Chondrocyte (in vitro differentiated cells): ENCODE data around the gene STUM. TPM values are rescaled to one million over a fixed set of nuclear protein-coding genes. Genes with fewer than 3 reads are reported as not detected.

Experiments
- DNase-seq: peaks from one replicate; pipeline ENCODE4 v3.0.0; 2021; ENCODE audit warnings: mixed read lengths, low spot score
- H3K27ac Mint-ChIP-seq: one replicate; pipeline ENCODE4 v1.8.0; 2021; ENCODE audit warnings: mild to moderate bottlenecking, moderate library complexity, mixed read lengths; ENCODE audit not compliant: unreplicated experiment
- H3K27me3 Mint-ChIP-seq: 2 replicates; pipeline ENCODE4 v1.8.0; 2021; ENCODE audit warnings: low read depth, mixed read lengths
- H3K36me3 Mint-ChIP-seq: 2 replicates; pipeline ENCODE4 v1.8.0; 2021; ENCODE audit warnings: low read depth, mixed read lengths
- H3K4me1 Mint-ChIP-seq: 2 replicates; pipeline ENCODE4 v1.8.0; 2021; ENCODE audit warnings: low read depth, mild to moderate bottlenecking, mixed read lengths
- H3K4me3 Mint-ChIP-seq: one replicate; pipeline ENCODE4 v1.8.0; 2021; ENCODE audit warnings: mild to moderate bottlenecking, moderate library complexity, mixed read lengths; ENCODE audit not compliant: unreplicated experiment
- H3K9me3 Mint-ChIP-seq: 2 replicates; pipeline ENCODE4 v1.8.0; 2021; ENCODE audit warnings: low read depth, mixed read lengths
- total RNA-seq: library from RNA; stranded (reverse); gene quantifications from 3 replicates; pipeline ENCODE4 v1.2.1, GENCODE V29; 2021
- TF ChIP-seq, protein P1 (sequence below): fragments of 200-600 bp; sonication (generic); IDR thresholded peaks from 2 replicates; pipeline ENCODE4 v1.5.0; 2021; ENCODE audit warnings: antibody characterized with exemption, mild to moderate bottlenecking, moderate library complexity

The STUM gene
- total RNA-seq, 1 donor from 2014 or later, result 0.27 TPM

DNA sequence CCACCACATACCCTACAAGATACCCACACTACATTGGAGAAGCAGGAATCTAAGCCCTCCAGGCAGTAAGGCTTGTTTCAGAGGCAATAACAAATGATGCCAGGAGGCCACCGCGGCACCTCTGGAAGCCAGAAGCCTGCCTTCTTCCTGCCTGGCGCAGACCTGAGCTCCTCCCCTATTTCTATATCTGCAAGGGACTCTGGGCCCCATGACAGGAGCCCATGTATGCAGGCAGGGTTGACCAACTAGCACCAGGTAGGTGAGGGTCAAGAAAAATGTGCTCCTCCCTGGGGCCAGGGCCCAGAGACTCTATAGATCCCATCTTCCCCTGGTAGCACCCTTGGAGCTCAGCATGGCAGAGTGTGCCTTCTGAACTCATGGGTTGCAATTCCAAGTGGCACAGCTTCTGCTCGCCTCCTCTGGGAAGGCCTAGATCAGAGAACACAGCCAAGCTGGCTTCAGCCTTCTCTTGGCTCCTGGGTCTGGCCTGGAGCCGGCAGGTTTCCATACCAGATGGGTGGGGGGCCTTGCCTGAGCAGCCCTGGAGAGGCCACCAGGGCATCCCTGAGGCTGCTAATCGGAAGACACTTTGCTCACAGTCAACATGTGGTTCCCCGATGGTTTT is 85.1 kb downstream of the STUM start:
- peak; percentile 40 for DNase-seq
- Mint-ChIP-seq H3K4me3 (no peak overlapping the region), H3K4me1 (no peaks in the 10 kb centered on the region), H3K36me3 (peaks cover 3% of the 10 kb centered on the region), H3K27me3 (no peaks in the 10 kb centered on the region), H3K9me3 (no peaks in the 10 kb centered on the region), H3K27ac (no peak overlapping the region)
- TF ChIP-seq, protein P1, sequence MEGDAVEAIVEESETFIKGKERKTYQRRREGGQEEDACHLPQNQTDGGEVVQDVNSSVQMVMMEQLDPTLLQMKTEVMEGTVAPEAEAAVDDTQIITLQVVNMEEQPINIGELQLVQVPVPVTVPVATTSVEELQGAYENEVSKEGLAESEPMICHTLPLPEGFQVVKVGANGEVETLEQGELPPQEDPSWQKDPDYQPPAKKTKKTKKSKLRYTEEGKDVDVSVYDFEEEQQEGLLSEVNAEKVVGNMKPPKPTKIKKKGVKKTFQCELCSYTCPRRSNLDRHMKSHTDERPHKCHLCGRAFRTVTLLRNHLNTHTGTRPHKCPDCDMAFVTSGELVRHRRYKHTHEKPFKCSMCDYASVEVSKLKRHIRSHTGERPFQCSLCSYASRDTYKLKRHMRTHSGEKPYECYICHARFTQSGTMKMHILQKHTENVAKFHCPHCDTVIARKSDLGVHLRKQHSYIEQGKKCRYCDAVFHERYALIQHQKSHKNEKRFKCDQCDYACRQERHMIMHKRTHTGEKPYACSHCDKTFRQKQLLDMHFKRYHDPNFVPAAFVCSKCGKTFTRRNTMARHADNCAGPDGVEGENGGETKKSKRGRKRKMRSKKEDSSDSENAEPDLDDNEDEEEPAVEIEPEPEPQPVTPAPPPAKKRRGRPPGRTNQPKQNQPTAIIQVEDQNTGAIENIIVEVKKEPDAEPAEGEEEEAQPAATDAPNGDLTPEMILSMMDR, result no peak

DNA sequence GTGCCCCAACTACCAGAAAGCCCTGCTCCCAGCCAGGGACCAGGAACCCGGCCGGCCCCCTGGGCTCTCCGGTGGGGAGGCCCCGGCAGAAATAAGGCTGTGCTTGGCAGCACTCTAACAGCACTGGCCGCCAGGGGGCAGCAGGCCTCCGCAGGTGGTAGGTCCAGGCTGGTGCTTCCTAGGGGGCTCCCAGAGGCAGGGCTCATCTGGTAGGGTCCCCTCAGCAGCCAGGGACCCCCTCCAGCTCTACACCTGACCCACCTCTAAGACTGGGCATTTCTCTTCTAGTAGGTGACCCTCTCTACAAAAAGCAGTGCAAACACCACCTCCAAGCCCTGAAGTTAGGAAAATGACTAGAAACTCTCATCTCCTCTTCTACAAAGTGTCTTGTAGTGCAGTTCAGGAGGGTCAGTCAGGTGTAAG is 85.6 kb downstream of the STUM start:
- TF ChIP-seq, protein P1, result peak; percentile 99
- no peak overlapping the region for H3K4me3 Mint-ChIP-seq
- peak; percentile 90 for DNase-seq

DNA sequence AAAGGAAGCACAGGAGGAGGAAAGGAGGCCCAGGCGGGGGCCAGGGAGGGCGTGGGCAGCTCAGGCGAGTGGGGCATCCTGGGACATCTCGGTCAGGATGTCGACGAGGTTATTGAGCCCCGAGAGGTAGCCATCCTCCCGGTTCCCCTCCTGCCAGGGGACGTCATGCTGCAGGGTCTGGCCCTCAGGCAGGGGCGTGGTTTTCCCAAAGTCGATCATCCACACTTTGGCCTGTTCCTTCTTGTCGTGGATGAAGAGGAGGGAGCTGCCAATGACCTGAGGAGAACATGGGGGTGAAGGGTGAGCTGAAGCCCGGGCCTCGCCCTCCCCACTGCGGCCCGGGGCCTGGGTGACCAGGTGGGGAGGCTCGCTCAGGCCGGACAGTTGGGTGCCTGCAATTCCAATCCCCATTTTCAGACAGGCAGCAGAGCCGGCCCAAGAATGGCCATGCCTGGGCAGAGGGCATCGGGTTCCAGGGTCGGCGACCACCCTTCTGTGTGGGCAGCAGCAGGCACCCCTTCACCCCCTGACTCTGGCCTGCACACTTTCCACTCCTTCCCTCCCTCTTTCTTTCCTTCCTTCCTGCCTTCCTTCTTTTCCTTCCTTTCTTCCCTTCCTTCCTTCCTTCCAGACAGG is 86.2 kb downstream of the STUM start:
- no peak overlapping the region for H3K4me3 Mint-ChIP-seq
- no peak overlapping the region for H3K27ac Mint-ChIP-seq
- H3K36me3 Mint-ChIP-seq, result peaks cover 5% of the 10 kb centered on the region
- no peaks in the 10 kb centered on the region for H3K4me1 Mint-ChIP-seq
- TF ChIP-seq, protein P1, result no peak
- peak; percentile 59 for DNase-seq
- no peaks in the 10 kb centered on the region for H3K27me3 Mint-ChIP-seq
- H3K9me3 Mint-ChIP-seq, result no peaks in the 10 kb centered on the region

More for the DNA sequence above, 85.6 kb downstream of the STUM start:
- Mint-ChIP-seq H3K27me3 (no peaks in the 10 kb centered on the region), H3K36me3 (peaks cover 3% of the 10 kb centered on the region), H3K4me1 (no peaks in the 10 kb centered on the region), H3K9me3 (no peaks in the 10 kb centered on the region), H3K27ac (no peak overlapping the region)

DNA sequence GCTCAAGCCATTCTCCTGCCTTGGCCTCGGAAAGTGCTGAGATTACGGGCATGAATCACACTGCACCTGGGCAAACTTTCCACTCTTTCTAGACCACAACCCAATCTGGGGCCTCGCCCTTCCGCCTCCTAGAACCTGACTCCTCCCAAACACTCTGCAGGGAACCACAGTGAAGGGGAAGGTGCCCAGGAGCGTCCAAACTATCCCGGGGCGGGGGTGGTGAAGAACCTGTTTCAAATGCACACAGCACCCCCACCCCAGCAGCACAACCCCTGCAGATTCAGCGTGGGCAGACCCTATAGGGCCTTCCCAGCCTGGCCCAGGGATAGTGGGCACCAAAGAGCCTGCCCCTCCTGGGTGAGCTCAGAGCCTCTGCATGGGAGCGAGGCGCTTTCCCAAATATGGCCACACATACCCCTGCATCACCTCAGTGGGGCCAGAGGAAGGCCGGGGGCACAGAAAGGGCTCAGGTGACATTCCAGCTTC is 86.9 kb downstream of the STUM start:
- no peaks in the 10 kb centered on the region for H3K9me3 Mint-ChIP-seq
- no peak overlapping the region for H3K27ac Mint-ChIP-seq
- no peaks in the 10 kb centered on the region for H3K4me1 Mint-ChIP-seq
- TF ChIP-seq, protein P1, result no peak
- no peak overlapping the region for H3K4me3 Mint-ChIP-seq
- H3K27me3 Mint-ChIP-seq, result no peaks in the 10 kb centered on the region
- peaks cover 7% of the 10 kb centered on the region for H3K36me3 Mint-ChIP-seq
- peak; percentile 75 for DNase-seq

DNA sequence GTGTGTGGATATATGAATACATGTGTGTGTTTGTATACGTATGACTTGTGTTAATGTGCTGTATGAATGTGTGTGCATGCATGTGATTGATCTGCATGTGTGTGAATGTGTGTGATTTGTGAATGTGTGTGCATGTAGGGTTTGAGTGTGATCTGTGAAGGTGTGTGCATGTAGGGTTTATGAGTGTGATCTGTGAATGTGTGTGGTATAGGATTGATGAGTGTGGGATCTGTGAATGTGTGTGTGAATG is 88.2 kb downstream of the STUM start:
- no peak overlapping the region for H3K4me3 Mint-ChIP-seq
- no peaks in the 10 kb centered on the region for H3K4me1 Mint-ChIP-seq
- H3K27me3 Mint-ChIP-seq, result no peaks in the 10 kb centered on the region
- no peaks in the 10 kb centered on the region for H3K9me3 Mint-ChIP-seq
- TF ChIP-seq, protein P1, result no peak
- peaks cover 7% of the 10 kb centered on the region for H3K36me3 Mint-ChIP-seq
- no peak for DNase-seq
- H3K27ac Mint-ChIP-seq, result no peak overlapping the region
